SK-N-SH (cell line): ENCODE results near the gene PCGF3. TPM values are rescaled to one million over a fixed set of nuclear protein-coding genes. Genes with fewer than 3 reads are reported as not detected.

Experiments used
- CTCF ChIA-PET: fragments of 300-600, 350-600 bp; formaldehyde crosslinking; extraction: SDS; loops from one replicate; lab custom pipeline; 2021; lab: Yijun Ruan, JAX
- POLR2A ChIA-PET: fragments of 350-600 bp; sonication (Branson Sonifier 250); formaldehyde crosslinking; extraction: SDS; loops from one replicate; lab custom pipeline; 2020; ENCODE audit warnings: antibody characterized with exemption, inconsistent platforms; lab: Yijun Ruan, JAX
- DNase-seq: peaks from one replicate; pipeline ENCODE4 v3.0.0; 2012
- H2AFZ ChIP-seq: fragments of 200-600 bp; sonication (generic); 2 replicates; pipeline ENCODE4 v1.8.1; 2016; ENCODE audit warnings: antibody characterized with exemption, mild to moderate bottlenecking, low read depth
- H3F3A ChIP-seq: fragments of 200-600 bp; sonication (generic); replicated peaks from 2 replicates; pipeline ENCODE3; 2016; ENCODE audit warnings: antibody characterized with exemption, mild to moderate bottlenecking; ENCODE audit not compliant: insufficient read depth
- H3K27ac ChIP-seq, 2 experiments: fragments of 200-500 bp in 1 of 2; fragments of 200-600 bp in 1 of 2; sonication (Bioruptor generic) in 1 of 2; sonication (generic), shearing (Covaris generic) in 1 of 2; 2 replicates each; pipeline versions ENCODE4 v1.5.1 to v1.6.1; 2014 to 2016; ENCODE audit warnings: low read depth in 2 of 2, inconsistent platforms in 1 of 2, low read length in 1 of 2, mild to moderate bottlenecking in 1 of 2, mixed read lengths in 1 of 2
- H3K27me3 ChIP-seq: fragments of 200-600 bp; sonication (generic), shearing (Covaris generic); 2 replicates; pipeline ENCODE4 v1.6.1; 2016; ENCODE audit warnings: mixed run types; ENCODE audit not compliant: insufficient read depth
- H3K36me3 ChIP-seq, 2 experiments: fragments of 200-500 bp in 1 of 2; fragments of 200-600 bp in 1 of 2; sonication (Bioruptor generic) in 1 of 2; sonication (generic) in 1 of 2; replicated peaks in 1 of 2; 2 replicates each; pipeline versions ENCODE3 to v1.5.1; 2014 to 2016; ENCODE audit warnings: low read length in 1 of 2, mild to moderate bottlenecking in 1 of 2; ENCODE audit not compliant: insufficient read depth in 2 of 2, control insufficient read depth in 1 of 2
- H3K4me1 ChIP-seq, 2 experiments: fragments of 200-500 bp in 1 of 2; fragments of 200-600 bp in 1 of 2; sonication (Bioruptor generic) in 1 of 2; sonication (generic), shearing (Covaris generic) in 1 of 2; 2 replicates each; pipeline versions ENCODE4 v1.5.1 to v1.6.1; 2014 to 2016; ENCODE audit warnings: low read depth in 1 of 2, low read length in 1 of 2, mixed run types in 1 of 2; ENCODE audit not compliant: insufficient read depth in 2 of 2, control insufficient read depth in 1 of 2
- H3K4me2 ChIP-seq: fragments of 200-600 bp; sonication (generic), shearing (Covaris generic); 2 replicates; pipeline ENCODE4 v1.6.1; 2017; ENCODE audit warnings: mixed run types
- H3K4me3 ChIP-seq, 2 experiments: fragments of 200-500 bp in 1 of 2; fragments of 200-600 bp in 1 of 2; sonication (Bioruptor generic) in 1 of 2; sonication (generic), shearing (Covaris generic) in 1 of 2; 2 replicates each; pipeline versions ENCODE4 v1.5.1 to v1.8.1; 2014 to 2016; ENCODE audit warnings: low read depth in 2 of 2, inconsistent platforms in 1 of 2, low read length in 1 of 2, mild to moderate bottlenecking in 1 of 2, mixed read lengths in 1 of 2, moderate library complexity in 1 of 2
- H3K79me2 ChIP-seq: fragments of 200-600 bp; sonication (generic); 2 replicates; pipeline ENCODE4 v1.8.1; 2017; ENCODE audit warnings: mild to moderate bottlenecking; ENCODE audit not compliant: insufficient read depth
- H3K9ac ChIP-seq: fragments of 200-600 bp; sonication (generic); 2 replicates; pipeline ENCODE4 v1.6.1; 2017; ENCODE audit warnings: mixed run types
- H3K9me2 ChIP-seq: fragments of 200-600 bp; sonication (generic); 2 replicates; pipeline ENCODE4 v1.6.1; 2017; ENCODE audit warnings: mixed run types
- H3K9me3 ChIP-seq: fragments of 200-600 bp; sonication (generic); 2 replicates; pipeline ENCODE4 v1.6.1; 2017; ENCODE audit warnings: mixed run types, mild to moderate bottlenecking, moderate library complexity
- H4K20me1 ChIP-seq: fragments of 200-600 bp; sonication (generic); 2 replicates; pipeline ENCODE4 v1.6.1; 2017; ENCODE audit warnings: mild to moderate bottlenecking, mixed run types; ENCODE audit not compliant: insufficient read depth
- FOXJ3 ChIP-seq: sonication (generic); formaldehyde crosslinking; IDR thresholded peaks from 2 replicates; pipeline ENCODE4 v1.5.1; 2020; ENCODE audit warnings: mild to moderate bottlenecking, missing genetic modification reagents
- GABPA ChIP-seq: IDR thresholded peaks from 2 replicates; pipeline ENCODE4 v1.4.0; 2012; ENCODE audit warnings: low read depth, mild to moderate bottlenecking
- MXI1 ChIP-seq: IDR thresholded peaks from 2 replicates; pipeline ENCODE4 v1.6.1; 2012; ENCODE audit warnings: mild to moderate bottlenecking, low read depth, low read length, improper control_type of control experiment
- RAD21 ChIP-seq: IDR thresholded peaks from 2 replicates; pipeline ENCODE4 v1.6.1; 2012; ENCODE audit warnings: mild to moderate bottlenecking, low read length
- SIN3A ChIP-seq: IDR thresholded peaks from 2 replicates; pipeline ENCODE4 v1.6.1; 2012; ENCODE audit warnings: low read depth, mild to moderate bottlenecking, low read length, moderate library complexity, borderline replicate concordance
- WGBS: methylation state at CpG from one replicate; pipeline ENCODE4 v1.1.6; 2017; ENCODE audit warnings: low lambda C conversion rate; 5-methylcytosine and 5-hydroxymethylcytosine counted together
- polyA plus RNA-seq, 3 experiments: library from polyadenylated mRNA; depleted of rRNA; stranded (reverse); fragments of >200 nt; gene quantifications; 2 replicates each; pipeline ENCODE4 v1.2.3, GENCODE V29; 2012
- TF ChIP-seq, protein P1 (sequence below): fragments of 150-350 bp; IDR thresholded peaks from 2 replicates; pipeline ENCODE4 v1.6.1; 2017; ENCODE audit warnings: antibody characterized with exemption, low read length, low read depth, borderline replicate concordance
- TF ChIP-seq, protein P2 (sequence below): IDR thresholded peaks from 2 replicates; pipeline ENCODE4 v1.4.0; 2012; ENCODE audit warnings: low read depth, borderline replicate concordance
- TF ChIP-seq, protein P3 (sequence below): IDR thresholded peaks from 2 replicates; pipeline ENCODE4; 2012
- TF ChIP-seq, protein P4 (sequence below): fragments of 200-600 bp; sonication (generic); IDR thresholded peaks from 2 replicates; pipeline ENCODE4 v1.6.1; 2017; ENCODE audit warnings: antibody characterized with exemption, mild to moderate bottlenecking, moderate library complexity

PCGF3 gene
- polyA plus RNA-seq, 1 of the 3 experiments (the other 2 are of a cell fraction) = 44.8 TPM

DNA sequence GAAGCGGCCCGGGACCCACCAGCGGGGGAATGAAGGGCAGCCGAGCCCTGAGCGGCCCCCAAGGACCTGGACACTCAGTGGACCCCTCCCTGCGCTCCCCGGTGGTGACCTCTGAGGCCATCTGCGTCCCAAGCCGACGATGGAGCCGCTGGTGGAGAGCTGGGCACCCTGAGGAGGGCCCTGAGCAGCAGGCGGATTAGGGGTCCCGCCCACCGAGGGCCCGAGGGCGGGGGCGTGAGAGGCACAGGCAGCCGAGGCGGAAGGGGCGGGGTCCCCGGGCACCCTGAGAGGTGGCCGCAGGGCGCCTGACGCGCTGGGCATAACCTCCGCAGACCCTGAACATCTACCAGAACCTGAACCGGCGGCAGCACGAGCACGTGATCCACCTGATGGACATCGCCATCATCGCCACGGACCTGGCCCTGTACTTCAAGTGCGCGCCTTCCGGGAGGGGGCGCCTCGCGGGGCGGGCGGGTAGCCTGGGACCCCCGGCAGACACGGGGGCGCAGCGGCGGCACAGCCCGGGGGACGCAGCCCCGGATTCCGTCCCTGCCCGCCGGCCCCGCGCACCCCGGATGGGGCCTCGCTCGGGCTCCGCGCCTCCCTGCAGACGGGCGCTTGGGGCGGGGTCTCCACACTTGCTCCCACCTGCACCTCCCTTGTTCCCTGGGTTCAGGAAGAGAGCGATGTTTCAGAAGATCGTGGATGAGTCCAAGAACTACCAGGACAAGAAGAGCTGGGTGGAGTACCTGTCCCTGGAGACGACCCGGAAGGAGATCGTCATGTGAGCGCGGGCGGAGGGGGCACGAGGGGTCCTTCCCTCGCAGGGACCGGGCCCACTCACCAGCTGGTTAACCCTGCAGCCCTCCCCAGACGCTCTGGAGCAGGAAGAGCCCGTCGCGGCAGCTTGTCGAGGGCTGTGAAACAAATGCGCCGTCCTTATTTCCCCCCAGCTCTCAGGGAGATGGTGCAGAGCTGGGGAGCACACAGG, 41.9 kb upstream of the PCGF3 start:
- Histone ChIP-seq H2AFZ (peak overlapping the region; percentile 68; the same call in 1 of the 2 replicates), H3K36me3 (no peaks in the 10 kb centered on the region), H3K9ac (peak overlapping the region; percentile 44), H4K20me1 (no peaks in the 10 kb centered on the region), H3K9me3 (no peaks in the 10 kb centered on the region)
- ChIA-PET POLR2A (interaction anchor here (1.0 to 2.4 kb wide), 2 partner anchors 10 to 17 kb away, joined by 5 to 24 read pairs; partner anchors contain the start of genes ATP5ME and MYL5), CTCF (interaction anchor here (0.7 to 1.4 kb wide), 4 partner anchors 8 to 20 kb away, joined by 3 to 9 read pairs (median 4); partner anchors contain the start of gene ATP5ME)
- TF ChIP-seq GABPA = peak; percentile 67
- no peak for TF ChIP-seq RAD21
- 0 out of 2 replicates have a peak, but pooled peaks have one; percentile 42 for TF ChIP-seq MXI1
- TF ChIP-seq SIN3A = no peak
- no peak for TF ChIP-seq FOXJ3 (CRISPR knock-in tag)
- TF ChIP-seq, protein P1, sequence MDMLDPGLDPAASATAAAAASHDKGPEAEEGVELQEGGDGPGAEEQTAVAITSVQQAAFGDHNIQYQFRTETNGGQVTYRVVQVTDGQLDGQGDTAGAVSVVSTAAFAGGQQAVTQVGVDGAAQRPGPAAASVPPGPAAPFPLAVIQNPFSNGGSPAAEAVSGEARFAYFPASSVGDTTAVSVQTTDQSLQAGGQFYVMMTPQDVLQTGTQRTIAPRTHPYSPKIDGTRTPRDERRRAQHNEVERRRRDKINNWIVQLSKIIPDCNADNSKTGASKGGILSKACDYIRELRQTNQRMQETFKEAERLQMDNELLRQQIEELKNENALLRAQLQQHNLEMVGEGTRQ = 0 out of 2 replicates have a peak, but pooled peaks have one; percentile 5
- TF ChIP-seq, protein P2, sequence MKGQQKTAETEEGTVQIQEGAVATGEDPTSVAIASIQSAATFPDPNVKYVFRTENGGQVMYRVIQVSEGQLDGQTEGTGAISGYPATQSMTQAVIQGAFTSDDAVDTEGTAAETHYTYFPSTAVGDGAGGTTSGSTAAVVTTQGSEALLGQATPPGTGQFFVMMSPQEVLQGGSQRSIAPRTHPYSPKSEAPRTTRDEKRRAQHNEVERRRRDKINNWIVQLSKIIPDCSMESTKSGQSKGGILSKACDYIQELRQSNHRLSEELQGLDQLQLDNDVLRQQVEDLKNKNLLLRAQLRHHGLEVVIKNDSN = peak; percentile 80
- TF ChIP-seq, protein P3, sequence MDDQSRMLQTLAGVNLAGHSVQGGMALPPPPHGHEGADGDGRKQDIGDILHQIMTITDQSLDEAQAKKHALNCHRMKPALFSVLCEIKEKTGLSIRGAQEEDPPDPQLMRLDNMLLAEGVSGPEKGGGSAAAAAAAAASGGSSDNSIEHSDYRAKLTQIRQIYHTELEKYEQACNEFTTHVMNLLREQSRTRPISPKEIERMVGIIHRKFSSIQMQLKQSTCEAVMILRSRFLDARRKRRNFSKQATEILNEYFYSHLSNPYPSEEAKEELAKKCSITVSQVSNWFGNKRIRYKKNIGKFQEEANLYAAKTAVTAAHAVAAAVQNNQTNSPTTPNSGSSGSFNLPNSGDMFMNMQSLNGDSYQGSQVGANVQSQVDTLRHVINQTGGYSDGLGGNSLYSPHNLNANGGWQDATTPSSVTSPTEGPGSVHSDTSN = no peak
- TF ChIP-seq, protein P4, sequence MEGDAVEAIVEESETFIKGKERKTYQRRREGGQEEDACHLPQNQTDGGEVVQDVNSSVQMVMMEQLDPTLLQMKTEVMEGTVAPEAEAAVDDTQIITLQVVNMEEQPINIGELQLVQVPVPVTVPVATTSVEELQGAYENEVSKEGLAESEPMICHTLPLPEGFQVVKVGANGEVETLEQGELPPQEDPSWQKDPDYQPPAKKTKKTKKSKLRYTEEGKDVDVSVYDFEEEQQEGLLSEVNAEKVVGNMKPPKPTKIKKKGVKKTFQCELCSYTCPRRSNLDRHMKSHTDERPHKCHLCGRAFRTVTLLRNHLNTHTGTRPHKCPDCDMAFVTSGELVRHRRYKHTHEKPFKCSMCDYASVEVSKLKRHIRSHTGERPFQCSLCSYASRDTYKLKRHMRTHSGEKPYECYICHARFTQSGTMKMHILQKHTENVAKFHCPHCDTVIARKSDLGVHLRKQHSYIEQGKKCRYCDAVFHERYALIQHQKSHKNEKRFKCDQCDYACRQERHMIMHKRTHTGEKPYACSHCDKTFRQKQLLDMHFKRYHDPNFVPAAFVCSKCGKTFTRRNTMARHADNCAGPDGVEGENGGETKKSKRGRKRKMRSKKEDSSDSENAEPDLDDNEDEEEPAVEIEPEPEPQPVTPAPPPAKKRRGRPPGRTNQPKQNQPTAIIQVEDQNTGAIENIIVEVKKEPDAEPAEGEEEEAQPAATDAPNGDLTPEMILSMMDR = peak; percentile 21; the same call in 1 of the 2 replicates
- TF ChIP-seq, all 33 proteins: peak for 5
- Histone ChIP-seq H3K4me3 (peak overlapping the region; percentile 61 to 66; a peak in 3 of 4 replicates), H3F3A (no peaks in the 10 kb centered on the region), H3K79me2 (no peaks in the 10 kb centered on the region), H3K27me3 (no peaks in the 10 kb centered on the region), H3K4me1 (peaks cover 0 to 22% of the 10 kb centered on the region in 2 experiments; a peak in 1 of 4 replicates), H3K27ac (peak overlapping the region in 1 of 2 experiments; percentile 82; a peak in 2 of 4 replicates), H3K9me2 (no peaks in the 10 kb centered on the region), H3K4me2 (peak overlapping the region; percentile 70)
- 14% methylated on average over 9 of the region's 80 CpGs for WGBS
- peak; percentile 95 for DNase-seq
